ENCODE measurements around the gene KCNG2.

Gene KCNG2

DNA sequence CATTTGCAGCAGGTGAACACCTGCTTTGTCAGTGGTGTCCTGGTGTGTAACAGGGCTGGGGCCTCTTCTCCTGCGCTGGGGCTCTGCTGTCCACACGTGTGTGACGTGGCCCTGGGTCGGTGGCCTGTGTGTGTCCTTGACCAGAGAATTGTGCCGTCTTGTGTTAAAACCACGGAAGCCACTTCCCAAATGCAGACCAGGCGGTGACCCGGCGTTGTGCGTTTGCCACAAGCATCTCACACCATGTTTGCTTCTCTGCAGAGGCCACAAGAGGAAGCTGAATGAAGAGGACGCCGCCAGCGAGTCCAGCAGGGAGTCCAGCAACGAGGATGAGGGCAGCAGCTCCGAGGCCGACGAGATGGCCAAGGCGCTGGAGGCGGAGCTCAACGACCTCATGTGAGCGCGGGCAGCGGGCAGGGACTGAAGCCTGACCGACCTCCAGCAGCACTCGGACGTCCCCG, 44.3 kb upstream of the KCNG2 start:
- ChIA-PET CTCF (no interaction called here), POLR2A (no interaction called here)
- DNase-seq (ENCODE audit: low read depth, low spot score) = no peak
- TF ChIP-seq, protein P1, sequence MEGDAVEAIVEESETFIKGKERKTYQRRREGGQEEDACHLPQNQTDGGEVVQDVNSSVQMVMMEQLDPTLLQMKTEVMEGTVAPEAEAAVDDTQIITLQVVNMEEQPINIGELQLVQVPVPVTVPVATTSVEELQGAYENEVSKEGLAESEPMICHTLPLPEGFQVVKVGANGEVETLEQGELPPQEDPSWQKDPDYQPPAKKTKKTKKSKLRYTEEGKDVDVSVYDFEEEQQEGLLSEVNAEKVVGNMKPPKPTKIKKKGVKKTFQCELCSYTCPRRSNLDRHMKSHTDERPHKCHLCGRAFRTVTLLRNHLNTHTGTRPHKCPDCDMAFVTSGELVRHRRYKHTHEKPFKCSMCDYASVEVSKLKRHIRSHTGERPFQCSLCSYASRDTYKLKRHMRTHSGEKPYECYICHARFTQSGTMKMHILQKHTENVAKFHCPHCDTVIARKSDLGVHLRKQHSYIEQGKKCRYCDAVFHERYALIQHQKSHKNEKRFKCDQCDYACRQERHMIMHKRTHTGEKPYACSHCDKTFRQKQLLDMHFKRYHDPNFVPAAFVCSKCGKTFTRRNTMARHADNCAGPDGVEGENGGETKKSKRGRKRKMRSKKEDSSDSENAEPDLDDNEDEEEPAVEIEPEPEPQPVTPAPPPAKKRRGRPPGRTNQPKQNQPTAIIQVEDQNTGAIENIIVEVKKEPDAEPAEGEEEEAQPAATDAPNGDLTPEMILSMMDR (IDR thresholded peaks at IDR 0.05; ENCODE audit: insufficient read depth, low read length, missing control alignments) = no peak
- no peak overlapping the region for H3K4me3 ChIP-seq (ENCODE audit: low read depth, low read length)

DNA sequence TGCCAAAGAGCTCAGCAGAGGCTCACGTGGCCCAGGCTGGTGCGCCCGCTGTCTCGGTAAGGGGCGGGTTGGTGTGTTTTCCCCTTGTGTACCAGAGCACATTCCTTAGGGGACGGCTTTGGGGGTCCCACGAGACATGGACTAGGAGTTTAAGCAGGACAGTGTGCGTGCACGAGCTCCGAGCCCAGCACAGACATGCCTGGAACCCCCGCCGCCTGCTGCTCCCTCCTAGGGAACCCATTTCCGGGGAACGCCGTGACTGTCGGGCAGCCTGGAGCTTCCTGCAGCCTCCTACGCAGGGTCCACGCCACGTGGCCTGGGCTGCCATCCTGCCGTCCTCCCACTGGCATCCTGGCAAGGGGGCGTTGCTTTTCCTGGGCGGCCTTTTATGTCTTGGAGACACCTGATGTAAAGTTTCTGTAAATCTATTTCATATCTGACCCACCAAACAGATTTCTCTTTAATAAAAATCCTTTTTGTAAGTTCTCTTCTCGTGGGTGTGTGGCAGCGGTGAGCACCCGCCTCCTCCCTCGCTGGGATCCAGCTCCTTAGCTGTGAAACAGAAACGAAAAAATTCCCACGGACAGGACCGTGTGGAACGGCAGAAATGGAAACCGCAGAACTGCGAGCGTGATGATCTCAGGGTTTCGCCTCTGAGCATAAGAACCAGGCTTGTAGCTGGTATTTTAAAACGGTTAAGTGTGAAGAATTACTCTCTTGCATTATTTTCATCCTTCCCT, 43.5 kb upstream of the KCNG2 start:
- CTCF ChIA-PET = no interaction called here
- H3K4me3 ChIP-seq (ENCODE audit: low read depth, low read length) = no peak overlapping the region
- TF ChIP-seq, protein P1 (IDR thresholded peaks at IDR 0.05; ENCODE audit: insufficient read depth, low read length, missing control alignments) = no peak
- DNase-seq (ENCODE audit: low read depth, low spot score) = no peak
- POLR2A ChIA-PET = no interaction called here

DNA sequence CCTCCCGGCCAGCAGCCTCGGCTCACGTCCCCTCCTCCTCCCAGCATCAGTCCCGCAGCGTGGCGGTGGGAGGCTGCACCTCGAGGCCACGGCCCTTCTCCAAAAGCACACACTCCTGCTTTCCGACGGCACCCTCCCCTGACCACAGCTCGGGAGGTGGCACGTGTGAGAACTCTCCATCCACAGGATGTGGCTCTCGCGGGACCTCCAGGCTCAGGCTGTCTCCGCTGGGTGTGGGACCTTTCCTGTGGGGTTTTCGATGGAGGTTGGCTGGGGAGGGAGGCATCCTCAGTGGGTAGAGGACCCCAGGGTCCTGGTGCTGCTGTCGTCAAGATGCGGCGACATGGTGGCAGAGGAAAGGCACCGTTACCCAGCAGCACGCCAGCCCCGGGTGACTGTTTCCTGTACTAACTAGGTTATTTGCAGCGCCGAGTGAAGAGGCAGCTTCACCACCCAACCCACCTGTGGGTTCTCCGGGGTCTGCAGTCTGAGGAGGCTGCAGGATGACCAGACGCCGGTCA, 42.8 kb upstream of the KCNG2 start:
- no peak overlapping the region for H3K4me3 ChIP-seq (ENCODE audit: low read depth, low read length)
- CTCF ChIA-PET = no interaction called here
- no peak for DNase-seq (ENCODE audit: low read depth, low spot score)
- TF ChIP-seq, protein P1 (IDR thresholded peaks at IDR 0.05; ENCODE audit: insufficient read depth, low read length, missing control alignments) = no peak
- POLR2A ChIA-PET = no interaction called here

DNA sequence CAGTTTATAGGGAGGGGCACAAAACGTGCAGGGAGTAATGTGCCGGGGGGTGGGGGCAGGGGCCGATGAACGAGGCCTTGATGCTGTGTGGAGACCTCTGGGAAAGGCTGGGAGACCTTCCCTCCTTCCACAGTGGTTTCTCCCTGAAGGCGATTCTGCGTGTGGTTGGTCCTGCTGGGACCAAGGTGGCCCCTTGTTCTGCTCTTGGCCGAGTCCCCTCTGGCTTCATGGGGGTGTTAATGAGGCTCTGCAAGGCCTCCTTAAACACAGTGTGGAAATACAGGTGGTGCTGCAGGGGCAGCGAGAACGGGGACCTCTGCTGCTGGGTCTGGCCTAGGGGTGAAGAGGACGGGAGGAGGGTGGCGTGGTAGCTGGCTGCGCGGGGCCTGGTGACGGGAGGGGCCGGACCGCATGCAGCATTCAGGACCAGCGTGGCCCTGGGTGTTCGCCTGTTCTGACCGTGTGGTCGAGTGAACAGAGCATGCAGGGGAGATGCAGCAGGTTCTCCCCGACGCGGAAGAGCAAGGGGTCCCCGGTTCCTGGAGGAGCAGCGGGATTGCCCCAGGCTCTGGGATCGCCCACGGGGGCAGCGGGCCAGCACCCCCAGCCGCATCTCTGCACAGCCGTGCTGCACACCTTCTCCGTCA, 42.1 kb upstream of the KCNG2 start:
- CTCF ChIA-PET = no interaction called here
- DNase-seq (ENCODE audit: low read depth, low spot score) = no peak
- POLR2A ChIA-PET = no interaction called here
- no peak overlapping the region for H3K4me3 ChIP-seq (ENCODE audit: low read depth, low read length)
- TF ChIP-seq, protein P1 (IDR thresholded peaks at IDR 0.05; ENCODE audit: insufficient read depth, low read length, missing control alignments) = no peak

DNA sequence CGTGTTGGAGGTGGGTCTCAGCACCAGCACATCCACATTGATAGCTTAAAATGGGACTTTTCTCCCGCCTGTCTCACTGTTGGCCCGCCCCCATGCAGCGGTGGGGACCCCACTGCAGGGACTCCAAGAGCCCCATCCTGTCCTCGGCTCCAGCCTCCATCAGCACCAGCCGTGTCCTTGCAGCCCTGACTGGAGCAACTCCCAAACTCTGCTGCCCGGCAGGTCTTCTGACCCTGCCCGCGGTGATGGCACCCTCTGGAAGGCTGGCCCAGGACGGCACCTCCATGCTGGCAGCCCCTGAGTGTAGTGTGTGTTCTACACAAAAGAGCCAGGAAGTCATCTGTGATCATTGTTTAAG, 41.6 kb upstream of the KCNG2 start:
- TF ChIP-seq, protein P1 (IDR thresholded peaks at IDR 0.05; ENCODE audit: insufficient read depth, low read length, missing control alignments) = no peak
- DNase-seq (ENCODE audit: low read depth, low spot score) = no peak
- ChIA-PET POLR2A (no interaction called here), CTCF (no interaction called here)
- no peak overlapping the region for H3K4me3 ChIP-seq (ENCODE audit: low read depth, low read length)

DNA sequence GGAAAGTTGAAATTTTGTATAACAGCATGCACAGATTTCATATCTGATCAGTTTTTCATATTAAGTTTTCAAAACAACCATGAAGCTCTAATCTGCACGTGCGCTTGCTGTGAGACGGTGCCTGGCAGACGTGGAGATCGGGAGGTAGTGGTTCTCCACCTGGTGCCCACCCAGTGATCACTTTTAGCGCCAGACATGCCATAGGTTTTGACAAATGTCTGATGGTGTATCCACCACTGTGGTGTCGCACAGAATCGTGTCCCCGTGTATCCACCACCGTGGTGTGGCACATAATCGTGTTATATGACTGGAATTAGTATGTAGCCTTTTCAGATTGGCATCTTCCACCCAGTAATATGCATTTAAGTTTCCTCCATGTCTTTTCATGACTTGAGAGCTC, 40.9 kb upstream of the KCNG2 start:
- DNase-seq (ENCODE audit: low read depth, low spot score) = no peak
- no peak overlapping the region for H3K4me3 ChIP-seq (ENCODE audit: low read depth, low read length)
- ChIA-PET POLR2A (no interaction called here), CTCF (no interaction called here)
- TF ChIP-seq, protein P1 (IDR thresholded peaks at IDR 0.05; ENCODE audit: insufficient read depth, low read length, missing control alignments) = no peak
